Endothelial cell of umbilical vein (primary cell): ENCODE measurements around the gene CEACAM21.

Experiments used
- CTCF ChIP-seq, 2 donors: IDR thresholded peaks; 1 replicate in 1 of 2; 2 replicates in 1 of 2; pipeline ENCODE4 v1.5.1; 2011; ENCODE audit warnings: low read length in 2 of 2, mild to moderate bottlenecking in 2 of 2, moderate library complexity in 2 of 2, control low read depth in 1 of 2, inconsistent platforms in 1 of 2, low read depth in 1 of 2; ENCODE audit not compliant: insufficient read depth in 1 of 2; ENCODE audit errors: extremely low read depth in 1 of 2
- EZH2 ChIP-seq: IDR thresholded peaks from 2 replicates; pipeline ENCODE4 v1.6.1; 2012; ENCODE audit warnings: borderline replicate concordance, low read depth, mild to moderate bottlenecking, moderate library complexity, low read length, inconsistent platforms; ENCODE audit not compliant: severe bottlenecking
- JUN ChIP-seq: IDR thresholded peaks from 2 replicates; pipeline ENCODE4 v1.6.1; 2011; ENCODE audit warnings: borderline replicate concordance, low read depth; ENCODE audit not compliant: insufficient read length, insufficient read depth
- POLR2AphosphoS5 ChIP-seq: IDR thresholded peaks from 2 replicates; pipeline ENCODE4 v1.6.1; 2012; ENCODE audit warnings: low read depth, mild to moderate bottlenecking, control low read depth, low read length, moderate library complexity; ENCODE audit not compliant: insufficient read depth

- no peak for TF ChIP-seq EZH2
- no peak for TF ChIP-seq CTCF (IDR thresholded peaks at IDR 0.05; ENCODE audit: extremely low read depth in 1 of 2, insufficient read depth in 1 of 2, low read depth in 1 of 2, low read length in 2 of 2)
- TF ChIP-seq POLR2AphosphoS5, result no peak
- no peak for TF ChIP-seq JUN
Observed at GRCh38 chr19:41551711-41552110, 24.3 kb upstream of the CEACAM21 start.
